IMR-90 (cell line): ENCODE results near the gene ARHGEF10L. TPM values are rescaled to one million over a fixed set of nuclear protein-coding genes. Genes with fewer than 3 reads are reported as not detected.

ENCODE experiments used
- ATAC-seq: fragments of 200-7000 bp; cut with Tn5 transposase; 2 replicates; pipeline ENCODE4 v1.9.1; 2020; ENCODE audit warnings: low read depth, mild to moderate bottlenecking, moderate library complexity
- BruUV-seq: library from RNA; stranded (reverse); fragments of 400-500 nt; replicated peaks from 2 replicates; lab custom pipeline; 2021; lab: Mats Ljungman, UMichigan
- CTCF ChIA-PET: fragments of 300-600 bp; formaldehyde crosslinking; extraction: SDS; loops from one replicate; lab custom pipeline; 2021; ENCODE audit warnings: antibody characterized with exemption; lab: Yijun Ruan, JAX
- POLR2A ChIA-PET: fragments of 300-600 bp; sonication (Branson Sonifier 250); formaldehyde crosslinking; loops from one replicate; lab custom pipeline; 2022; ENCODE audit warnings: antibody characterized with exemption; ENCODE audit not compliant: unreplicated experiment; lab: Charles Lee
- DNase-seq: peaks from one replicate; pipeline ENCODE4 v3.0.0; 2013
- H2AFZ ChIP-seq: replicated peaks from 2 replicates; pipeline ENCODE3; 2013; ENCODE audit warnings: low read length, mild to moderate bottlenecking; ENCODE audit not compliant: poor library complexity
- H2AK5ac ChIP-seq: 2 replicates; pipeline ENCODE4 v1.6.1; 2013; ENCODE audit warnings: low read depth, low read length, inconsistent platforms
- H2AK9ac ChIP-seq: replicated peaks from 2 replicates; pipeline ENCODE3; 2013; ENCODE audit warnings: mild to moderate bottlenecking, low read depth, low read length, moderate library complexity; ENCODE audit not compliant: poor library complexity
- H2BK120ac ChIP-seq: 2 replicates; pipeline ENCODE4 v1.6.1; 2013; ENCODE audit warnings: low read depth, low read length, inconsistent platforms
- H2BK15ac ChIP-seq: 3 replicates; pipeline ENCODE4 v1.6.1; 2013; ENCODE audit warnings: low read depth, low read length, inconsistent platforms
- H2BK20ac ChIP-seq: 2 replicates; pipeline ENCODE4 v1.6.1; 2013; ENCODE audit warnings: low read depth, mild to moderate bottlenecking, inconsistent platforms, low read length, moderate library complexity
- H2BK5ac ChIP-seq: 2 replicates; pipeline ENCODE4 v1.6.1; 2013; ENCODE audit warnings: mild to moderate bottlenecking, low read depth, low read length, inconsistent platforms; ENCODE audit not compliant: poor library complexity, severe bottlenecking
- H3K14ac ChIP-seq: replicated peaks from 2 replicates; pipeline ENCODE4 v1.6.1; 2013; ENCODE audit warnings: low read depth, low read length, inconsistent platforms
- H3K18ac ChIP-seq: 2 replicates; pipeline ENCODE4 v1.6.1; 2013; ENCODE audit warnings: low read depth, low read length, control low read depth
- H3K23ac ChIP-seq: 2 replicates; pipeline ENCODE4 v1.6.1; 2013; ENCODE audit warnings: low read depth, low read length, inconsistent platforms
- H3K27ac ChIP-seq: 2 replicates; pipeline ENCODE4 v1.5.1; 2013; ENCODE audit warnings: mild to moderate bottlenecking, control low read depth, low read length; ENCODE audit not compliant: insufficient read depth
- H3K27me3 ChIP-seq: 2 replicates; pipeline ENCODE4 v1.6.1; 2013; ENCODE audit warnings: low read length; ENCODE audit not compliant: control insufficient read depth, insufficient read depth
- H3K36me3 ChIP-seq: 2 replicates; pipeline ENCODE4 v1.6.1; 2013; ENCODE audit warnings: low read length, mixed read lengths; ENCODE audit not compliant: control insufficient read depth, insufficient read depth
- H3K4ac ChIP-seq: 2 replicates; pipeline ENCODE4 v1.6.1; 2013; ENCODE audit warnings: low read depth, low read length, inconsistent platforms
- H3K4me1 ChIP-seq: 2 replicates; pipeline ENCODE4 v1.6.1; 2013; ENCODE audit warnings: low read length, mixed read lengths; ENCODE audit not compliant: control insufficient read depth, insufficient read depth
- H3K4me2 ChIP-seq: 2 replicates; pipeline ENCODE4 v1.6.1; 2013; ENCODE audit warnings: low read depth, mild to moderate bottlenecking, control low read depth, low read length, moderate library complexity
- H3K4me3 ChIP-seq: 2 replicates; pipeline ENCODE4 v1.5.1; 2013; ENCODE audit warnings: low read depth, mild to moderate bottlenecking, control low read depth, low read length, moderate library complexity; ENCODE audit not compliant: insufficient read depth
- H3K56ac ChIP-seq: 2 replicates; pipeline ENCODE4 v1.6.1; 2013; ENCODE audit warnings: low read length, inconsistent platforms; ENCODE audit not compliant: insufficient read depth; ENCODE audit errors: extremely low read depth
- H3K79me1 ChIP-seq, 2 experiments: 2 replicates each; pipeline ENCODE4 v1.6.1; 2013; ENCODE audit warnings: low read length in 2 of 2, inconsistent platforms in 1 of 2, low read depth in 1 of 2
- H3K9ac ChIP-seq: 2 replicates; pipeline ENCODE4 v1.6.1; 2013; ENCODE audit warnings: low read depth, low read length, control low read depth
- H3K9me1 ChIP-seq: 2 replicates; pipeline ENCODE4 v1.6.1; 2013; ENCODE audit warnings: low read length, inconsistent platforms; ENCODE audit not compliant: insufficient read depth
- H3K9me3 ChIP-seq: 2 replicates; pipeline ENCODE4 v1.6.1; 2013; ENCODE audit warnings: low read length; ENCODE audit not compliant: control insufficient read depth, insufficient read depth
- H4K20me1 ChIP-seq: 2 replicates; pipeline ENCODE4 v1.6.1; 2013; ENCODE audit warnings: low read length, inconsistent platforms; ENCODE audit not compliant: insufficient read depth
- H4K5ac ChIP-seq: 2 replicates; pipeline ENCODE4 v1.6.1; 2013; ENCODE audit warnings: mild to moderate bottlenecking, low read depth, low read length, control low read depth
- H4K8ac ChIP-seq, 2 experiments: 2 replicates each; pipeline ENCODE4 v1.6.1; 2013; ENCODE audit warnings: low read depth in 2 of 2, low read length in 2 of 2, control low read depth in 1 of 2, inconsistent platforms in 1 of 2
- H4K91ac ChIP-seq: 2 replicates; pipeline ENCODE4 v1.6.1; 2013; ENCODE audit warnings: low read depth, low read length, inconsistent platforms; ENCODE audit not compliant: insufficient read depth
- FOS ChIP-seq: fragments of 150-350 bp; IDR thresholded peaks from 2 replicates; pipeline ENCODE4 v1.6.1; 2016; ENCODE audit warnings: low read depth, low read length
- MAFK ChIP-seq: IDR thresholded peaks from 2 replicates; pipeline ENCODE4 v1.6.1; 2012; ENCODE audit warnings: low read depth, low read length, improper control_type of control experiment
- RCOR1 ChIP-seq: IDR thresholded peaks from 2 replicates; pipeline ENCODE4 v1.6.1; 2012; ENCODE audit warnings: mild to moderate bottlenecking, low read length, improper control_type of control experiment; ENCODE audit not compliant: insufficient replicate concordance
- RFX5 ChIP-seq: IDR thresholded peaks from 2 replicates; pipeline ENCODE4 v1.8.0; 2012; ENCODE audit warnings: low read depth, mild to moderate bottlenecking, low read length, moderate library complexity
- SMC3 ChIP-seq: fragments of 150-350 bp; IDR thresholded peaks from 2 replicates; pipeline ENCODE4 v1.6.1; 2016; ENCODE audit warnings: low read depth, mild to moderate bottlenecking, antibody characterized with exemption, low read length, moderate library complexity
- USF2 ChIP-seq: fragments of 150-350 bp; IDR thresholded peaks from 2 replicates; pipeline ENCODE4 v1.6.1; 2017; ENCODE audit warnings: mild to moderate bottlenecking, antibody characterized with exemption, low read length, low read depth
- WGBS, 2 experiments: methylation state at CpG; one replicate each; pipeline versions ENCODE4 v1.1.5 to v1.1.7; 2013; ENCODE audit warnings: missing lambda C conversion rate in 2 of 2; ENCODE audit not compliant: insufficient read length in 1 of 2; ENCODE audit errors: extremely low coverage in 2 of 2; 5-methylcytosine and 5-hydroxymethylcytosine counted together
- dilution Hi-C: fragments of 300-500 bp; cut with HindIII; formaldehyde crosslinking; loops from one replicate; pipeline ENCODE4 v1.14.3; 2018; ENCODE audit warnings: low sequenced_read_pairs; ENCODE audit not compliant: unreplicated experiment
- in situ Hi-C: fragments of 300-500 bp; cut with MboI; formaldehyde crosslinking; loops from 3 replicates; pipeline ENCODE4 v1.14.3; 2019; ENCODE audit warnings: low sequenced_read_pairs, inconsistent platforms, mixed read lengths
- intact Hi-C: fragments of 100-400 bp; cut with micrococcal nuclease; formaldehyde crosslinking; loops from 2 replicates; pipeline ENCODE4 v1.10.0; 2022
- polyA plus RNA-seq, 3 experiments: library from polyadenylated mRNA; depleted of rRNA; stranded (reverse); fragments of >200 nt; gene quantifications; 2 replicates each; pipeline ENCODE4 v1.2.3, GENCODE V29; 2012; ENCODE audit warnings: low replicate concordance in 1 of 3
- total RNA-seq: library from RNA; depleted of rRNA; stranded (reverse); fragments of >200 nt; gene quantifications from 2 replicates; pipeline ENCODE4 v1.2.3, GENCODE V29; 2012
- TF ChIP-seq, protein P1 (sequence below): conservative IDR thresholded peaks from 2 replicates; pipeline ENCODE4 v1.5.1; 2012; ENCODE audit warnings: mild to moderate bottlenecking, low read depth, low read length, improper control_type of control experiment

The ARHGEF10L gene
- total and polyA plus RNA-seq, 2 of the 4 experiments (the other 2 are of a cell fraction), result 4.8 to 12.4 TPM

GRCh38 chr1:17616731-17617279, 77.3 kb downstream of the ARHGEF10L start:
- Histone ChIP-seq H2BK15ac (no peak overlapping the region), H3K27me3 (no peaks in the 10 kb centered on the region), H3K36me3 (peaks cover 8% of the 10 kb centered on the region), H4K5ac (no peak overlapping the region), H4K8ac (no peak overlapping the region), H3K9me3 (no peaks in the 10 kb centered on the region), H3K79me1 (no peaks in the 10 kb centered on the region), H4K91ac (no peak overlapping the region), H3K4me3 (no peak overlapping the region), H3K56ac (no peak overlapping the region), H3K4me2 (no peak overlapping the region), H3K4me1 (peaks cover 12% of the 10 kb centered on the region), H4K20me1 (no peaks in the 10 kb centered on the region), H3K23ac (no peak overlapping the region), H2BK20ac (no peak overlapping the region), H2AK9ac (no peak overlapping the region), H3K9ac (no peak overlapping the region), H2BK5ac (no peak overlapping the region), H2AFZ (no peak overlapping the region), H3K18ac (no peak overlapping the region), H3K14ac (no peak overlapping the region), H3K4ac (no peak overlapping the region), H2BK120ac (no peak overlapping the region), H3K9me1 (no peaks in the 10 kb centered on the region; the same call in 1 of the 2 replicates), H2AK5ac (no peak overlapping the region), H3K27ac (no peak overlapping the region)
- WGBS, 2 experiments, result 92% methylated on average over 6 of the region's 12 CpGs; no CpG with 5 or more reads in 1 of the 2 experiments
- DNase-seq, result no peak
- ATAC-seq, result no peak
- CTCF ChIA-PET, result no interaction called here
- intact Hi-C loops, result no loop called here
- dilution Hi-C loops, result no loop called here
- in situ Hi-C loops, result no loop called here
- BruUV-seq, result no TSS peak
- POLR2A ChIA-PET, result no interaction called here
- TF ChIP-seq MAFK (no peak), SMC3 (no peak), USF2 (no peak), FOS (no peak), RFX5 (no peak), RCOR1 (no peak)
- TF ChIP-seq, protein P1, sequence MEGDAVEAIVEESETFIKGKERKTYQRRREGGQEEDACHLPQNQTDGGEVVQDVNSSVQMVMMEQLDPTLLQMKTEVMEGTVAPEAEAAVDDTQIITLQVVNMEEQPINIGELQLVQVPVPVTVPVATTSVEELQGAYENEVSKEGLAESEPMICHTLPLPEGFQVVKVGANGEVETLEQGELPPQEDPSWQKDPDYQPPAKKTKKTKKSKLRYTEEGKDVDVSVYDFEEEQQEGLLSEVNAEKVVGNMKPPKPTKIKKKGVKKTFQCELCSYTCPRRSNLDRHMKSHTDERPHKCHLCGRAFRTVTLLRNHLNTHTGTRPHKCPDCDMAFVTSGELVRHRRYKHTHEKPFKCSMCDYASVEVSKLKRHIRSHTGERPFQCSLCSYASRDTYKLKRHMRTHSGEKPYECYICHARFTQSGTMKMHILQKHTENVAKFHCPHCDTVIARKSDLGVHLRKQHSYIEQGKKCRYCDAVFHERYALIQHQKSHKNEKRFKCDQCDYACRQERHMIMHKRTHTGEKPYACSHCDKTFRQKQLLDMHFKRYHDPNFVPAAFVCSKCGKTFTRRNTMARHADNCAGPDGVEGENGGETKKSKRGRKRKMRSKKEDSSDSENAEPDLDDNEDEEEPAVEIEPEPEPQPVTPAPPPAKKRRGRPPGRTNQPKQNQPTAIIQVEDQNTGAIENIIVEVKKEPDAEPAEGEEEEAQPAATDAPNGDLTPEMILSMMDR, result no peak
